K562 (cell line): ENCODE results near the gene ST14. TPM values are rescaled to one million over a fixed set of nuclear protein-coding genes. Genes with fewer than 3 reads are reported as not detected.
A peak's percentile ranks its signal among the peaks of the same experiment; 100 is the strongest.

ENCODE experiments used
- CBFA2T2 ChIP-seq: fragments of 450-650 bp; conservative IDR thresholded peaks from 2 replicates; pipeline ENCODE4 v1.6.1; 2017; ENCODE audit warnings: mild to moderate bottlenecking
- E2F4 ChIP-seq: sonication (generic); formaldehyde crosslinking; IDR thresholded peaks from 2 replicates; pipeline ENCODE4 v1.8.0; 2022; ENCODE audit warnings: mild to moderate bottlenecking, low read depth, missing genetic modification reagents
- GTF2A2 ChIP-seq: IDR thresholded peaks from 2 replicates; pipeline ENCODE4 v1.6.1; 2016; ENCODE audit warnings: mild to moderate bottlenecking, missing genetic modification characterization, missing compliant biosample characterization
- NRF1 ChIP-seq, 2 experiments: fragments of 450-650 bp; IDR thresholded peaks in 1 of 2; conservative IDR thresholded peaks in 1 of 2; 2 replicates each; pipeline ENCODE4 v1.6.1; 2014; ENCODE audit warnings: mild to moderate bottlenecking in 2 of 2
- PHF8 ChIP-seq: fragments of 200-600 bp; sonication (generic); IDR thresholded peaks from 2 replicates; pipeline ENCODE4 v1.6.1; 2012; ENCODE audit warnings: mixed run types, mild to moderate bottlenecking, inconsistent platforms, low read length, moderate library complexity, borderline replicate concordance
- PHTF2 ChIP-seq: fragments of 250-450 bp; sonication (Bioruptor Pico); IDR thresholded peaks from 2 replicates; pipeline ENCODE4 v1.5.0; 2021; ENCODE audit warnings: mild to moderate bottlenecking
- PPARD ChIP-seq: fragments of 250-450 bp; sonication (Bioruptor Pico); IDR thresholded peaks from 2 replicates; pipeline ENCODE4 v1.8.0; 2022; ENCODE audit warnings: inconsistent platforms, mild to moderate bottlenecking, moderate library complexity
- RBM14 ChIP-seq: fragments of 200-400 bp; formaldehyde crosslinking; IDR thresholded peaks from 2 replicates; pipeline ENCODE4 v1.6.1; 2018; ENCODE audit warnings: low read depth, mild to moderate bottlenecking, low read length, moderate library complexity, borderline replicate concordance; ENCODE audit not compliant: insufficient read depth
- STAG1 ChIP-seq: sonication (generic); formaldehyde crosslinking; IDR thresholded peaks from 2 replicates; pipeline ENCODE4 v1.5.0; 2020; ENCODE audit warnings: missing genetic modification reagents, borderline replicate concordance
- polyA plus RNA-seq, 8 experiments: library from polyadenylated mRNA; depleted of rRNA in 4 of 8; stranded (reverse) in 5 of 8; unstranded in 3 of 8; fragments of >200 nt; fragmentation: Nextera tagmentation in 2 of 8; fragmentation: Illumina TruSeq in 1 of 8; extraction: Ambion mirVana in 2 of 8; extraction: Trizol in 1 of 8; gene quantifications; 2 replicates each; pipeline versions ENCODE4 v1.2.1 to v1.2.3, GENCODE V29; 2011 to 2014; ENCODE audit warnings: inconsistent platforms in 1 of 8, missing spikeins in 1 of 8
- total RNA-seq, 7 experiments: library from RNA; depleted of rRNA in 6 of 7; stranded (reverse); fragments of >200 nt in 6 of 7; fragmentation: Illumina TruSeq in 2 of 7; extraction: Trizol in 2 of 7; gene quantifications; 2 replicates each; pipeline versions ENCODE4 v1.2.1 to v1.2.3, GENCODE V29; 2011 to 2021; ENCODE audit warnings: low replicate concordance in 1 of 7
- TF ChIP-seq, protein P1 (sequence below): IDR thresholded peaks from 2 replicates; pipeline ENCODE4 v1.6.1; 2012; ENCODE audit warnings: low read depth, low read length, improper control_type of control experiment, borderline replicate concordance
- TF ChIP-seq, protein P2 (sequence below): fragments of 250-450 bp; sonication (Bioruptor Pico); IDR thresholded peaks from 2 replicates; pipeline ENCODE4 v1.5.0; 2021; ENCODE audit warnings: mild to moderate bottlenecking, borderline replicate concordance
- TF ChIP-seq, protein P3 (sequence below): sonication (generic); formaldehyde crosslinking; IDR thresholded peaks from 2 replicates; pipeline ENCODE4 v1.8.1; 2023; ENCODE audit warnings: mild to moderate bottlenecking, missing genetic modification reagents

ST14 gene
- total and polyA plus RNA-seq, 9 of the 15 experiments (the other 6 are each of a cell fraction or from before 2014, with no cell fraction given): 0.08 to 0.20 TPM; not detected in 7

DNA sequence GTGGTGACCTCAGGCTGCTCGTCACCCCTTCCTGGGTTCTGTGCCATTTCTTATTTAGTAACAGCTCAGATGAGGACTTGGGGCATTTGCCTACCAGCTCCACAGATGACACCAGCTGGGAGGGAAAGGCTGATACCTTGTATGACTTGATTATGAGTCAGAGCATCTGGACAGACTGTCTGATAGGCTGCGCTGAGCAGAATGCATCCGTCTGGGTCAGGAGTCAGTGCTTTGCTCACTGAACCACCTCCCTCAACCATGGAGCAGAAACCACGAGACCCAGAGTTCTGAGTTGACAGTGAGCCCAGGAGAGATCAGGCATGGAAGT is 6.8 kb downstream of the ST14 start (continued):
- TF ChIP-seq, protein P1, sequence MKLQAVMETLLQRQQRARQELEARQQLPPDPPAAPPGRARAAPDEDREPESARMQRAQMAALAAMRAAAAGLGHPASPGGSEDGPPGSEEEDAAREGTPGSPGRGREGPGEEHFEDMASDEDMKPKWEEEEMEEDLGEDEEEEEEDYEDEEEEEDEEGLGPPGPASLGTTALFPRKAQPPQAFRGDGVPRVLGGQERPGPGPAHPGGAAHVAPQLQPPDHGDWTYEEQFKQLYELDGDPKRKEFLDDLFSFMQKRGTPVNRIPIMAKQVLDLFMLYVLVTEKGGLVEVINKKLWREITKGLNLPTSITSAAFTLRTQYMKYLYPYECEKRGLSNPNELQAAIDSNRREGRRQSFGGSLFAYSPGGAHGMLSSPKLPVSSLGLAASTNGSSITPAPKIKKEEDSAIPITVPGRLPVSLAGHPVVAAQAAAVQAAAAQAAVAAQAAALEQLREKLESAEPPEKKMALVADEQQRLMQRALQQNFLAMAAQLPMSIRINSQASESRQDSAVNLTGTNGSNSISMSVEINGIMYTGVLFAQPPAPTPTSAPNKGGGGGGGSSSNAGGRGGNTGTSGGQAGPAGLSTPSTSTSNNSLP: no peak
- peak; percentile 27 to 41; a peak in 2 of 4 replicates for TF ChIP-seq NRF1 (conservative IDR thresholded peaks at IDR 0.05 in 1 of 2, IDR thresholded peaks at IDR 0.05 in 1 of 2)
- no peak for TF ChIP-seq STAG1 (CRISPR knock-in tag)
- TF ChIP-seq PPARD: no peak
- TF ChIP-seq CBFA2T2: peak; percentile 10; the same call in 1 of the 2 replicates
- TF ChIP-seq PHTF2 (CRISPR knock-in tag): no peak
- no peak for TF ChIP-seq E2F4 (CRISPR knock-in tag)
- TF ChIP-seq GTF2A2 (tag): no peak
- TF ChIP-seq RBM14: no peak
- TF ChIP-seq, protein P2, sequence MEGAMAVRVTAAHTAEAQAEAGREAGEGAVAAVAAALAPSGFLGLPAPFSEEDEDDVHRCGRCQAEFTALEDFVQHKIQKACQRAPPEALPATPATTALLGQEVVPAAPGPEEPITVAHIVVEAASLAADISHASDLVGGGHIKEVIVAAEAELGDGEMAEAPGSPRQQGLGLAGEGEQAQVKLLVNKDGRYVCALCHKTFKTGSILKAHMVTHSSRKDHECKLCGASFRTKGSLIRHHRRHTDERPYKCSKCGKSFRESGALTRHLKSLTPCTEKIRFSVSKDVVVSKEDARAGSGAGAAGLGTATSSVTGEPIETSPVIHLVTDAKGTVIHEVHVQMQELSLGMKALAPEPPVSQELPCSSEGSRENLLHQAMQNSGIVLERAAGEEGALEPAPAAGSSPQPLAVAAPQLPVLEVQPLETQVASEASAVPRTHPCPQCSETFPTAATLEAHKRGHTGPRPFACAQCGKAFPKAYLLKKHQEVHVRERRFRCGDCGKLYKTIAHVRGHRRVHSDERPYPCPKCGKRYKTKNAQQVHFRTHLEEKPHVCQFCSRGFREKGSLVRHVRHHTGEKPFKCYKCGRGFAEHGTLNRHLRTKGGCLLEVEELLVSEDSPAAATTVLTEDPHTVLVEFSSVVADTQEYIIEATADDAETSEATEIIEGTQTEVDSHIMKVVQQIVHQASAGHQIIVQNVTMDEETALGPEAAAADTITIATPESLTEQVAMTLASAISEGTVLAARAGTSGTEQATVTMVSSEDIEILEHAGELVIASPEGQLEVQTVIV: no peak
- no peak for TF ChIP-seq PHF8
- TF ChIP-seq, protein P3, sequence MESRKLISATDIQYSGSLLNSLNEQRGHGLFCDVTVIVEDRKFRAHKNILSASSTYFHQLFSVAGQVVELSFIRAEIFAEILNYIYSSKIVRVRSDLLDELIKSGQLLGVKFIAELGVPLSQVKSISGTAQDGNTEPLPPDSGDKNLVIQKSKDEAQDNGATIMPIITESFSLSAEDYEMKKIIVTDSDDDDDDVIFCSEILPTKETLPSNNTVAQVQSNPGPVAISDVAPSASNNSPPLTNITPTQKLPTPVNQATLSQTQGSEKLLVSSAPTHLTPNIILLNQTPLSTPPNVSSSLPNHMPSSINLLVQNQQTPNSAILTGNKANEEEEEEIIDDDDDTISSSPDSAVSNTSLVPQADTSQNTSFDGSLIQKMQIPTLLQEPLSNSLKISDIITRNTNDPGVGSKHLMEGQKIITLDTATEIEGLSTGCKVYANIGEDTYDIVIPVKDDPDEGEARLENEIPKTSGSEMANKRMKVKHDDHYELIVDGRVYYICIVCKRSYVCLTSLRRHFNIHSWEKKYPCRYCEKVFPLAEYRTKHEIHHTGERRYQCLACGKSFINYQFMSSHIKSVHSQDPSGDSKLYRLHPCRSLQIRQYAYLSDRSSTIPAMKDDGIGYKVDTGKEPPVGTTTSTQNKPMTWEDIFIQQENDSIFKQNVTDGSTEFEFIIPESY: no peak
- TF ChIP-seq, all 486 proteins: peak for 6
